Lower leg skin (tissue), 4 donors: ENCODE measurements around the gene AK5. TPM values are rescaled to one million over a fixed set of nuclear protein-coding genes. Genes with fewer than 3 reads are reported as not detected.

ENCODE experiments used
- DNase-seq, 2 donors: peaks; one replicate each; pipeline ENCODE4 v3.0.0-alpha.2; 2019; ENCODE audit warnings: low spot score in 2 of 2
- H3K4me3 ChIP-seq: fragments of 200-600 bp; sonication (generic); 2 replicates; pipeline ENCODE4 v1.5.1; 2017; ENCODE audit warnings: mild to moderate bottlenecking, low read depth; ENCODE audit not compliant: poor library complexity, severe bottlenecking
- POLR2A ChIP-seq, 2 donors: fragments of 450-650 bp; IDR thresholded peaks; one replicate each; pipeline ENCODE4 v1.6.1; 2016 to 2017; ENCODE audit warnings: antibody characterized with exemption in 2 of 2, mild to moderate bottlenecking in 1 of 2, moderate library complexity in 1 of 2
- WGBS, 2 donors: methylation state at CpG; one replicate each; pipeline ENCODE4 v1.1.5; 2018; 5-methylcytosine and 5-hydroxymethylcytosine counted together
- intact Hi-C: fragments of 100-400 bp; cut with DNase I; formaldehyde crosslinking; loops from one replicate; pipeline ENCODE4 v1.15.0; 2023; ENCODE audit warnings: low total_unique reads
- total RNA-seq, 4 donors: library from RNA; depleted of rRNA; stranded (reverse); fragments of >200 nt; gene quantifications; one replicate each; pipeline ENCODE4 v1.1.0, GENCODE V29; 2016
- TF ChIP-seq, protein P1 (sequence below), 3 donors: fragments of 450-650 bp; IDR thresholded peaks; one replicate each; pipeline ENCODE4 v1.5.1; 2016; ENCODE audit warnings: antibody characterized with exemption in 3 of 3, mild to moderate bottlenecking in 3 of 3, moderate library complexity in 2 of 3

AK5 gene
- total RNA-seq, 4 donors from 2014 or later = 0.08 to 2.6 (median 1.7) TPM

DNA sequence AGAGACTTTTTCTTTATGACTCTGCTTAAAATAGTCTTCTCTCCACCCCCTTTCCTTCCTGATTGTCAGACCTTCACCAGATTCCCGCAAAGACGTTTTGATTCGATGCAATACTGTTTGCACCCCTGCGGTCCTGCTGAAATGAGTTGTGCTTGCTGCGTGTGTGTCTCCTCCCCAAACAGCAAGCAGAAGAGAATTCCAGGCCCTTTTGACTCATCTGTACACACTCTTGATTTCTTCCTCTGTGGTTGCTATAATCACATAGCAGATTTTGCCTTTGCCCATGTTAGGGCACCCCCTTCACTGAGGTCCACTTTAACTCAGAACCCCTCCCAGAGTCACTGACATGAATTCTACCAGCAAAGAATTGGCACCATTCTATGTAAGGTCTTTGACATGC, 264.2 kb downstream of the AK5 start:
- DNase-seq = no peak
- intact Hi-C loops = no loop called here
- WGBS, 2 donors = 35 to 46% methylated on average over 5 of the region's 5 CpGs
- TF ChIP-seq, protein P1, sequence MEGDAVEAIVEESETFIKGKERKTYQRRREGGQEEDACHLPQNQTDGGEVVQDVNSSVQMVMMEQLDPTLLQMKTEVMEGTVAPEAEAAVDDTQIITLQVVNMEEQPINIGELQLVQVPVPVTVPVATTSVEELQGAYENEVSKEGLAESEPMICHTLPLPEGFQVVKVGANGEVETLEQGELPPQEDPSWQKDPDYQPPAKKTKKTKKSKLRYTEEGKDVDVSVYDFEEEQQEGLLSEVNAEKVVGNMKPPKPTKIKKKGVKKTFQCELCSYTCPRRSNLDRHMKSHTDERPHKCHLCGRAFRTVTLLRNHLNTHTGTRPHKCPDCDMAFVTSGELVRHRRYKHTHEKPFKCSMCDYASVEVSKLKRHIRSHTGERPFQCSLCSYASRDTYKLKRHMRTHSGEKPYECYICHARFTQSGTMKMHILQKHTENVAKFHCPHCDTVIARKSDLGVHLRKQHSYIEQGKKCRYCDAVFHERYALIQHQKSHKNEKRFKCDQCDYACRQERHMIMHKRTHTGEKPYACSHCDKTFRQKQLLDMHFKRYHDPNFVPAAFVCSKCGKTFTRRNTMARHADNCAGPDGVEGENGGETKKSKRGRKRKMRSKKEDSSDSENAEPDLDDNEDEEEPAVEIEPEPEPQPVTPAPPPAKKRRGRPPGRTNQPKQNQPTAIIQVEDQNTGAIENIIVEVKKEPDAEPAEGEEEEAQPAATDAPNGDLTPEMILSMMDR (IDR thresholded peaks at IDR 0.05) = no peak
- no peak for TF ChIP-seq POLR2A (IDR thresholded peaks at IDR 0.05)
- no peak overlapping the region for H3K4me3 ChIP-seq

DNA sequence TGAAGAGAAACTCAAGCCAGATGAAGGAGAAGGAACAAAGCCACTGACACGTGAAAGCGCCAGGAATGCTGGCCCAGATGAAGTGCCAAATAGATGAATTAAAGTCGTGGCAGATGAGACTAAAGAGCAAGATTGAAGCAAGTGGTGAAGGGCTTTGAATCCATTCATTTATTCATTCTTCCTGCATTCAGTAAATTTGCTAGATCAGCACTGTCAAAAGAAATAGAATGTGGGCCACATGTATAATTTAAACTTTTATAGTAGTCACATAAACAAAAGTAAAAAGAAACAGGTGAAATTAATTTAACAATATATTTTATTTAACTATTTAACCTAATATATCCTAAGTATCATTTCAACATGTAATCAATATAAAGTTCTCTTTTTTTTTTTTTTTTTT, 265.1 kb downstream of the AK5 start:
- WGBS, 2 donors = 62 to 65% methylated on average over 3 of the region's 3 CpGs
- DNase-seq = no peak
- H3K4me3 ChIP-seq = no peak overlapping the region
- TF ChIP-seq POLR2A (IDR thresholded peaks at IDR 0.05) = no peak
- TF ChIP-seq, protein P1 (IDR thresholded peaks at IDR 0.05) = no peak
- intact Hi-C loops = no loop called here

DNA sequence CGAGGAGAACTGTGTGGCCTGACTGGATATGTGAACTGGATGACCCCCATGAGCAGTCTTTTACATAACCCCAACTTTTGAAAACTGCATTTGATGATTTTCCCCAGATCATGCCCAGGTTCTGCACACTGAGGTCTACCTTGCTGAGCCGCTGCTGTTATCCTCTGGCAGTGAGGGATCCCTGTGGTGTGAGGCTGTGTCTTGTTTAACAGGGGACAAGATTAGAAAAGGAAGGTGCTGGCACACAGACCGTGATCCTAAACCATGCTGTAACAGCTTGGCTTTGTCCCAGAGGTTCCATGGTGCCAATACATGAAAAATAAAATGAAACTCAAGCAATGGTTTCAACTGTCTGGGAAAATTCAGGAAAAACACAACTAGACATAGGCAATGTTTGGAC, 266.5 kb downstream of the AK5 start:
- no peak overlapping the region for H3K4me3 ChIP-seq
- no peak for DNase-seq
- 62 to 66% methylated on average over 3 of the region's 3 CpGs for WGBS, 2 donors
- TF ChIP-seq, protein P1 (IDR thresholded peaks at IDR 0.05) = no peak
- no peak for TF ChIP-seq POLR2A (IDR thresholded peaks at IDR 0.05)
- intact Hi-C loops = no loop called here

DNA sequence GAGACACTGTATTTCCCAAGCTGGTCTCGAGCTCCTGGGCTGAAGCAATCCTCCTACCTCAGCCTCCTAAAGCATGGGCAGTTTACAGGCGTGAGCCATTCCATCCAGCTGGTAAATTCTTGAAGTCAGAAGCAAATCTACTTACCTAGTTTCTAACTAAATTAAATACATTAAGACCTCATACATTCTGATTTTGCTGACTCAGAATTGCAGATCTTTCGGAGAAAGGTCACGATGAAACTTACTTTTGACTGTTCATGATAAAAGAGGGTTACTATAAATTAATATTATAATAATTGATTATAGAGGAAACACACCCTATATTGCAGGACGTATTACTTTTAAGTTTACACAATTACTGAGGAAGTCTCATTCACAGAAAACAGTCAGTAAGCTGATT, 268.3 kb downstream of the AK5 start:
- 92 to 94% methylated on average over 5 of the region's 5 CpGs for WGBS, 2 donors
- no peak for DNase-seq
- H3K4me3 ChIP-seq = no peak overlapping the region
- TF ChIP-seq, protein P1 (IDR thresholded peaks at IDR 0.05) = no peak
- no peak for TF ChIP-seq POLR2A (IDR thresholded peaks at IDR 0.05)
- intact Hi-C loops = no loop called here

- no peak overlapping the region for H3K4me3 ChIP-seq
- WGBS, 2 donors = 75 to 100% methylated on average over 1 of the region's 1 CpG
- no peak for DNase-seq
- intact Hi-C loops = no loop called here
- TF ChIP-seq, protein P1 (IDR thresholded peaks at IDR 0.05) = no peak
- no peak for TF ChIP-seq POLR2A (IDR thresholded peaks at IDR 0.05)
Observed at GRCh38 chr1:77552626-77553025, 270.8 kb downstream of the AK5 start.

DNA sequence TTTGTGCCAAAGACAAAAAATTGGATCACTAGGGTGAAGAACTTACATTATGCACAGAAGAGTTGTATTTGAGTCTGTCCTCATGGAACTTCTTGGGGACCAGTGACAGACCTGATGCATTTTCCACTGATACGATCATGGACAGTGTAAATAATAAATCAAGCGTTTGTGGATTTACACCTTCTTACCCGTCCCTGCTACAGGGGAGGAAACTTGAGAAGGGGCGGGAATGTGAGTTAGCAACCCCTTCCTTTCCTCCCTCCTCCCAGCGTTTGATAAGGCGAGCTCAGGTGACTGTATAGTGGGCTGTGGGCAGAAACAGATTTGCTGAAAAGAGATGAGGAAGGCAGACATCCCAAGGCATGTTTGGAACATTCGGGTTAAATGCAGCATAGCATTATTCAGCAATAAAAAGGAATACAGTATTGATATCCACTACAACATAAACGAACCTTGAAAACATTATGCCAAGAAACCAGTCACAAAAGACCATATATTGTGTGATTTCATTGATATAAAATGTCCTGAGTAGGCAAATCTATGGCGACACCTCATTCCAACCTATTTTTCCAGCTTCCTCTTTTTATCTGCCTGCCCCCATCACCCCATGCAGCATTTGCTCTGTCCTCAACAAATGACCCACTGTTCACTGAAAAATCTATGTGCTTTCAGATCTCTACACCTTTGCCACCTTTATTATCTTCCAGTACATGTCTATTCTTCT, 271.9 kb downstream of the AK5 start:
- 47 to 53% methylated on average over 9 of the region's 9 CpGs for WGBS, 2 donors
- intact Hi-C loops = no loop called here

More for the DNA sequence above, 271.9 kb downstream of the AK5 start:
- no peak for DNase-seq
- no peak overlapping the region for H3K4me3 ChIP-seq
- TF ChIP-seq, protein P1 (IDR thresholded peaks at IDR 0.05) = no peak
- TF ChIP-seq POLR2A (IDR thresholded peaks at IDR 0.05) = no peak
